OCI-LY7 (cell line): ENCODE measurements around the gene NAPB.

Experiments
- EZH2phosphoT487 ChIP-seq: fragments of 200-600 bp; sonication (generic); IDR thresholded peaks from 2 replicates; pipeline ENCODE4 v1.6.1; 2018; ENCODE audit warnings: low read depth, borderline replicate concordance, mild to moderate bottlenecking, mixed run types, antibody characterized with exemption, low read length, moderate library complexity, mixed read lengths
- TF ChIP-seq, protein P1 (sequence below): fragments of 200-600 bp; sonication (generic); conservative IDR thresholded peaks from 2 replicates; pipeline ENCODE4 v1.5.1; 2014; ENCODE audit warnings: mild to moderate bottlenecking, antibody characterized with exemption, low read length, moderate library complexity, mixed read lengths

DNA sequence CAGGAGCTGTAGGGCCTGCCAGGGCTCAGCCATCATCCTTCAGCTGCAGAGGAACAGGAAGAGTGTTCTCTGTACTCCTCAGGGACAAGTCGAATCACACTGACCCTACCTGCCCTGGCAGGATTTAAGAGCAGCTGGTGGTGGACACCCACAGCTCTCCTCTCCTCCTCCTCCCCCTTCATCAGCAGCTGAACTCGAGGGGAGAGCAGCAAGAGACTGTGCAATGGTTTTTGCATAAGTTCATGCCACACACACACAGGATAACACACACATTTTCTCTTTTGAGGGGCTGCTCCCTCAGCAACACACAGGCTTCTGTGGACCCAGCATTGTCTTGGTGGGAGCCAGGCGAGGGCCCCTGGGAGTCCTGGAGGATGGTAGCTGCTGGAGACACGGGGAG, 31.5 kb upstream of the NAPB start, which contains the start of gene CST11:
- TF ChIP-seq, protein P1, sequence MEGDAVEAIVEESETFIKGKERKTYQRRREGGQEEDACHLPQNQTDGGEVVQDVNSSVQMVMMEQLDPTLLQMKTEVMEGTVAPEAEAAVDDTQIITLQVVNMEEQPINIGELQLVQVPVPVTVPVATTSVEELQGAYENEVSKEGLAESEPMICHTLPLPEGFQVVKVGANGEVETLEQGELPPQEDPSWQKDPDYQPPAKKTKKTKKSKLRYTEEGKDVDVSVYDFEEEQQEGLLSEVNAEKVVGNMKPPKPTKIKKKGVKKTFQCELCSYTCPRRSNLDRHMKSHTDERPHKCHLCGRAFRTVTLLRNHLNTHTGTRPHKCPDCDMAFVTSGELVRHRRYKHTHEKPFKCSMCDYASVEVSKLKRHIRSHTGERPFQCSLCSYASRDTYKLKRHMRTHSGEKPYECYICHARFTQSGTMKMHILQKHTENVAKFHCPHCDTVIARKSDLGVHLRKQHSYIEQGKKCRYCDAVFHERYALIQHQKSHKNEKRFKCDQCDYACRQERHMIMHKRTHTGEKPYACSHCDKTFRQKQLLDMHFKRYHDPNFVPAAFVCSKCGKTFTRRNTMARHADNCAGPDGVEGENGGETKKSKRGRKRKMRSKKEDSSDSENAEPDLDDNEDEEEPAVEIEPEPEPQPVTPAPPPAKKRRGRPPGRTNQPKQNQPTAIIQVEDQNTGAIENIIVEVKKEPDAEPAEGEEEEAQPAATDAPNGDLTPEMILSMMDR, result no peak
- TF ChIP-seq EZH2phosphoT487, result no peak
